ENCODE data around the gene ADK. TPM values are rescaled to one million over a fixed set of nuclear protein-coding genes. Genes with fewer than 3 reads are reported as not detected.

Gene ADK
- total and polyA plus RNA-seq, 7 donors, result 17.8 to 32.3 (median 23.6) TPM

DNA sequence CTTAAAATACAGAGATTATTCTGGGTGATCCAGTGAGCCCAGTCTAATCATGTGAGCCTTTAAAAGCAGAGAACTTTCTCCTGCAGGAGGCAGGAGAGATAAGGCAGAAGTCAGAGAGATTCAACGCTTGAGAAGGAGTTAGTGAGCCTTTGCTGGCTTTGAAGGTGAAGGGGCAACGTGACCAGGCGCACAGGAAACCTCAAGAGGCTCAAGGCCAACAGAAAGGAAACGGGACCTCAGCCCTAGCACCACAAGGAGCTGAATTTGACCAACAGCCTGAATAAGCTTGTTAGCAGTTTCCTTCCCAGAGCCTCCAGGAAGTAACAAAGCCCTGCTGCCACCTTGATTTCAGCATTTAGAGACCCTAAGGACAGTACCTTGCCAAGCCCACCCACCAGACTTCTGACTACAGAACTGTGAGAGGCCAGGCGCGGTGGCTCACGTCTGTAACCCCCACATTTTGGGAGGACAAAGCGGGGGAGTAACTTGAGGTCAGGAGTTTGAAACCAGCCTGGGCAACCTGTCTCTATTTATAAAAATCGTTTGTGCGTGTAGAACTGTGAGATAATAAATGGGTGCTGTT is 588.1 kb downstream of the ADK start:
- ATAC-seq (no peak), DNase-seq (no peak)
- Histone ChIP-seq H3K9me3 (no peaks in the 10 kb centered on the region), H3K27ac (no peak overlapping the region), H3K27me3 (ENCODE audit: insufficient read depth in 3 of 3, low read length in 2 of 3) (no peaks in the 10 kb centered on the region), H3K4me3 (no peak overlapping the region), H3K4me1 (no peaks in the 10 kb centered on the region), H3K36me3 (ENCODE audit: insufficient read depth in 1 of 2, low read depth in 1 of 2) (no peaks in the 10 kb centered on the region)
- WGBS, 3 donors, result 55 to 61% (median 61%) methylated on average over 10 of the region's 10 CpGs
- intact Hi-C loops (cut with DNase I), result no loop called here
- TF ChIP-seq, protein P1, sequence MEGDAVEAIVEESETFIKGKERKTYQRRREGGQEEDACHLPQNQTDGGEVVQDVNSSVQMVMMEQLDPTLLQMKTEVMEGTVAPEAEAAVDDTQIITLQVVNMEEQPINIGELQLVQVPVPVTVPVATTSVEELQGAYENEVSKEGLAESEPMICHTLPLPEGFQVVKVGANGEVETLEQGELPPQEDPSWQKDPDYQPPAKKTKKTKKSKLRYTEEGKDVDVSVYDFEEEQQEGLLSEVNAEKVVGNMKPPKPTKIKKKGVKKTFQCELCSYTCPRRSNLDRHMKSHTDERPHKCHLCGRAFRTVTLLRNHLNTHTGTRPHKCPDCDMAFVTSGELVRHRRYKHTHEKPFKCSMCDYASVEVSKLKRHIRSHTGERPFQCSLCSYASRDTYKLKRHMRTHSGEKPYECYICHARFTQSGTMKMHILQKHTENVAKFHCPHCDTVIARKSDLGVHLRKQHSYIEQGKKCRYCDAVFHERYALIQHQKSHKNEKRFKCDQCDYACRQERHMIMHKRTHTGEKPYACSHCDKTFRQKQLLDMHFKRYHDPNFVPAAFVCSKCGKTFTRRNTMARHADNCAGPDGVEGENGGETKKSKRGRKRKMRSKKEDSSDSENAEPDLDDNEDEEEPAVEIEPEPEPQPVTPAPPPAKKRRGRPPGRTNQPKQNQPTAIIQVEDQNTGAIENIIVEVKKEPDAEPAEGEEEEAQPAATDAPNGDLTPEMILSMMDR (IDR thresholded peaks at IDR 0.05), result no peak

GRCh38 chr10:74743401-74743800 is 592.4 kb downstream of the ADK start:
- ATAC-seq (no peak), DNase-seq (no peak)
- TF ChIP-seq, protein P1 (IDR thresholded peaks at IDR 0.05), result no peak
- Histone ChIP-seq H3K4me1 (no peaks in the 10 kb centered on the region), H3K36me3 (ENCODE audit: insufficient read depth in 1 of 2, low read depth in 1 of 2) (no peaks in the 10 kb centered on the region), H3K9me3 (no peaks in the 10 kb centered on the region), H3K4me3 (no peak overlapping the region), H3K27me3 (ENCODE audit: insufficient read depth in 3 of 3, low read length in 2 of 3) (no peaks in the 10 kb centered on the region), H3K27ac (no peak overlapping the region)
- WGBS, 3 donors, result 89 to 97% (median 93%) methylated on average over 4 of the region's 4 CpGs
- intact Hi-C loops (cut with DNase I), result no loop called here

GRCh38 chr10:74745449-74745848 is 594.4 kb downstream of the ADK start:
- TF ChIP-seq, protein P1 (IDR thresholded peaks at IDR 0.05), result no peak
- DNase-seq, result no peak
- ATAC-seq, result no peak
- WGBS, 3 donors, result 79 to 86% (median 83%) methylated on average over 4 of the region's 4 CpGs
- Histone ChIP-seq H3K36me3 (ENCODE audit: insufficient read depth in 1 of 2, low read depth in 1 of 2) (no peaks in the 10 kb centered on the region), H3K27ac (no peak overlapping the region), H3K4me3 (no peak overlapping the region), H3K4me1 (no peaks in the 10 kb centered on the region), H3K9me3 (no peaks in the 10 kb centered on the region), H3K27me3 (ENCODE audit: insufficient read depth in 3 of 3, low read length in 2 of 3) (no peaks in the 10 kb centered on the region)
- intact Hi-C loops (cut with DNase I), result no loop called here

GRCh38 chr10:74746813-74747212 is 595.8 kb downstream of the ADK start:
- TF ChIP-seq, protein P1 (IDR thresholded peaks at IDR 0.05), result no peak
- DNase-seq (no peak), ATAC-seq (no peak)
- Histone ChIP-seq H3K27me3 (ENCODE audit: insufficient read depth in 3 of 3, low read length in 2 of 3) (no peaks in the 10 kb centered on the region), H3K9me3 (no peaks in the 10 kb centered on the region), H3K4me3 (no peak overlapping the region), H3K4me1 (no peaks in the 10 kb centered on the region), H3K36me3 (ENCODE audit: insufficient read depth in 1 of 2, low read depth in 1 of 2) (no peaks in the 10 kb centered on the region), H3K27ac (no peak overlapping the region)
- 82 to 88% (median 83%) methylated on average over 14 of the region's 14 CpGs for WGBS, 3 donors
- intact Hi-C loops (cut with DNase I), result no loop called here

- no peak overlapping the region for H3K27ac ChIP-seq
- 74 to 77% (median 77%) methylated on average over 9 of the region's 9 CpGs for WGBS, 3 donors
- H3K27me3 ChIP-seq (ENCODE audit: insufficient read depth in 3 of 3, low read length in 2 of 3), result no peaks in the 10 kb centered on the region
- H3K4me1 ChIP-seq, result no peaks in the 10 kb centered on the region
- TF ChIP-seq, protein P1 (IDR thresholded peaks at IDR 0.05), result no peak
- H3K9me3 ChIP-seq, result no peaks in the 10 kb centered on the region
- DNase-seq (no peak), ATAC-seq (no peak)
- intact Hi-C loops (cut with DNase I), result no loop called here
- no peak overlapping the region for H3K4me3 ChIP-seq
- no peaks in the 10 kb centered on the region for H3K36me3 ChIP-seq (ENCODE audit: insufficient read depth in 1 of 2, low read depth in 1 of 2)
These were observed 597.5 kb downstream of the ADK start for GRCh38 chr10:74748468-74749031.
